ENCODE measurements around the gene SLC35E3.

DNA sequence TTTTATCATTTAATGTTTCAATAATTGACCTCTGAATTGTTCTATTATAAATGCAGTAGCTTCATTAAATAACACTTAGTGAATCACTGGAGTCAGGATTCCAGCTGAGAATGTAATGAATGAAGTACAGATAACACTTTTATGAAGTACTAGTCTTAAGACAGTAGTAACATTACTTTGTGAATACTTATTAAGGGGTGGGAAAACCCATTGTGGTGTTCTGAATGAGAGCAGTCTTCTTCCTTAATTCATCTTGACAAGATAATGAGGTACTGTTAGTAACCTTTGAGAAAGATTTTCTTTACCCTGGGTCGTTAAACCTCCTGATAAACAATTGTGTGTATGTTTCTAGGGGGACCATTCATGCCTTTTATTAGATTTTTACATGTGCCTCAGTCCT is 46.5 kb upstream of the SLC35E3 start:
- TF ChIP-seq, protein P1, sequence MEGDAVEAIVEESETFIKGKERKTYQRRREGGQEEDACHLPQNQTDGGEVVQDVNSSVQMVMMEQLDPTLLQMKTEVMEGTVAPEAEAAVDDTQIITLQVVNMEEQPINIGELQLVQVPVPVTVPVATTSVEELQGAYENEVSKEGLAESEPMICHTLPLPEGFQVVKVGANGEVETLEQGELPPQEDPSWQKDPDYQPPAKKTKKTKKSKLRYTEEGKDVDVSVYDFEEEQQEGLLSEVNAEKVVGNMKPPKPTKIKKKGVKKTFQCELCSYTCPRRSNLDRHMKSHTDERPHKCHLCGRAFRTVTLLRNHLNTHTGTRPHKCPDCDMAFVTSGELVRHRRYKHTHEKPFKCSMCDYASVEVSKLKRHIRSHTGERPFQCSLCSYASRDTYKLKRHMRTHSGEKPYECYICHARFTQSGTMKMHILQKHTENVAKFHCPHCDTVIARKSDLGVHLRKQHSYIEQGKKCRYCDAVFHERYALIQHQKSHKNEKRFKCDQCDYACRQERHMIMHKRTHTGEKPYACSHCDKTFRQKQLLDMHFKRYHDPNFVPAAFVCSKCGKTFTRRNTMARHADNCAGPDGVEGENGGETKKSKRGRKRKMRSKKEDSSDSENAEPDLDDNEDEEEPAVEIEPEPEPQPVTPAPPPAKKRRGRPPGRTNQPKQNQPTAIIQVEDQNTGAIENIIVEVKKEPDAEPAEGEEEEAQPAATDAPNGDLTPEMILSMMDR (IDR thresholded peaks at IDR 0.05 in 2 of 3, conservative IDR thresholded peaks at IDR 0.05 in 1 of 3; ENCODE audit: borderline replicate concordance in 1 of 3, insufficient read depth in 1 of 3, low read depth in 2 of 3, low read length in 2 of 3) = no peak
- TF ChIP-seq EGR1 (IDR thresholded peaks at IDR 0.05; ENCODE audit: low read depth) (no peak), POLR2A (IDR thresholded peaks at IDR 0.05; ENCODE audit: borderline replicate concordance, extremely low read depth, insufficient read depth, insufficient read length) (no peak), SP1 (IDR thresholded peaks at IDR 0.05; ENCODE audit: low read depth) (no peak), ZBTB33 (IDR thresholded peaks at IDR 0.05; ENCODE audit: extremely low read depth, insufficient replicate concordance, low read length) (no peak), EZH2 (IDR thresholded peaks at IDR 0.05) (no peak), MAX (IDR thresholded peaks at IDR 0.05) (no peak), EZH2phosphoT487 (IDR thresholded peaks at IDR 0.05; ENCODE audit: borderline replicate concordance) (no peak), POLR2AphosphoS5 (IDR thresholded peaks at IDR 0.05; ENCODE audit: low read depth, low read length) (no peak), JUND (IDR thresholded peaks at IDR 0.05) (no peak)

Data from HCT116 (cell line).